K562 (cell line): Measurements from ENCODE around the gene HNRNPA3. TPM values are rescaled to one million over a fixed set of nuclear protein-coding genes. Genes with fewer than 3 reads are reported as not detected.
A peak's percentile ranks its signal among the peaks of the same experiment; 100 is the strongest.

Experiments used
- BCLAF1 ChIP-seq, 2 experiments: fragments of 450-650 bp in 1 of 2; IDR thresholded peaks; 2 replicates each; pipeline ENCODE4 v1.6.1; 2011 to 2017; ENCODE audit warnings: low read depth in 2 of 2, antibody characterized with exemption in 1 of 2, borderline replicate concordance in 1 of 2, low read length in 1 of 2, mild to moderate bottlenecking in 1 of 2, mixed read lengths in 1 of 2; ENCODE audit not compliant: control insufficient read depth in 1 of 2
- E2F8 ChIP-seq: fragments of 450-650 bp; IDR thresholded peaks from 2 replicates; pipeline ENCODE4 v1.7.1; 2018; ENCODE audit warnings: mild to moderate bottlenecking, low read depth; ENCODE audit not compliant: partially characterized antibody
- GATA2 ChIP-seq: sonication (generic); formaldehyde crosslinking; IDR thresholded peaks from 2 replicates; pipeline ENCODE4 v1.4.0; 2020; ENCODE audit warnings: mild to moderate bottlenecking, missing genetic modification reagents
- HDAC8 ChIP-seq: fragments of 450-650 bp; IDR thresholded peaks from 2 replicates; pipeline ENCODE4 v1.6.1; 2016; ENCODE audit warnings: mild to moderate bottlenecking, missing genetic modification characterization, moderate library complexity, missing compliant biosample characterization
- IFI16 ChIP-seq: fragments of 250-450 bp; sonication (Bioruptor Pico); IDR thresholded peaks from 2 replicates; pipeline ENCODE4 v2.1.2; 2022; ENCODE audit warnings: mild to moderate bottlenecking, inconsistent platforms
- MEIS2 ChIP-seq: fragments of 450-650 bp; IDR thresholded peaks from 2 replicates; pipeline ENCODE4 v1.6.1; 2014; ENCODE audit warnings: mild to moderate bottlenecking; ENCODE audit not compliant: partially characterized antibody
- MITF ChIP-seq: IDR thresholded peaks from 2 replicates; pipeline ENCODE4 v1.6.1; 2014; ENCODE audit warnings: antibody characterized with exemption
- MXD1 ChIP-seq: fragments of 250-450 bp; sonication (Bioruptor Pico); IDR thresholded peaks from 2 replicates; pipeline ENCODE4 v1.8.0; 2021; ENCODE audit warnings: borderline replicate concordance, mild to moderate bottlenecking, moderate library complexity; ENCODE audit not compliant: poor library complexity, severe bottlenecking
- YBX1 ChIP-seq: fragments of 450-650 bp; IDR thresholded peaks from 2 replicates; pipeline ENCODE4 v1.7.1; 2016; ENCODE audit warnings: mild to moderate bottlenecking
- ZNF174 ChIP-seq: fragments of 250-450 bp; sonication (Bioruptor Pico); IDR thresholded peaks from 2 replicates; pipeline ENCODE4 v1.4.0; 2020; ENCODE audit warnings: mild to moderate bottlenecking
- ZNF584 ChIP-seq: fragments of 200-800 bp; sonication (Bioruptor generic); IDR thresholded peaks from 2 replicates; pipeline ENCODE4 v1.6.1; 2016; ENCODE audit warnings: low read depth, mild to moderate bottlenecking, missing genetic modification characterization, missing compliant biosample characterization
- ZNF655 ChIP-seq: fragments of 250-450 bp; sonication (Bioruptor Pico); IDR thresholded peaks from 2 replicates; pipeline ENCODE4 v1.5.0; 2021
- polyA plus RNA-seq, 8 experiments: library from polyadenylated mRNA; depleted of rRNA in 4 of 8; stranded (reverse) in 5 of 8; unstranded in 3 of 8; fragments of >200 nt; fragmentation: Nextera tagmentation in 2 of 8; fragmentation: Illumina TruSeq in 1 of 8; extraction: Ambion mirVana in 2 of 8; extraction: Trizol in 1 of 8; gene quantifications; 2 replicates each; pipeline versions ENCODE4 v1.2.1 to v1.2.3, GENCODE V29; 2011 to 2014; ENCODE audit warnings: inconsistent platforms in 1 of 8, missing spikeins in 1 of 8
- total RNA-seq, 7 experiments: library from RNA; depleted of rRNA in 6 of 7; stranded (reverse); fragments of >200 nt in 6 of 7; fragmentation: Illumina TruSeq in 2 of 7; extraction: Trizol in 2 of 7; gene quantifications; 2 replicates each; pipeline versions ENCODE4 v1.2.1 to v1.2.3, GENCODE V29; 2011 to 2021; ENCODE audit warnings: low replicate concordance in 1 of 7

HNRNPA3 gene
- total and polyA plus RNA-seq, 9 of the 15 experiments (the other 6 are each of a cell fraction or from before 2014, with no cell fraction given): 72.8 to 428 (median 192) TPM

- TF ChIP-seq MITF (peak; percentile 47; the same call in 1 of the 2 replicates), ZNF584 (CRISPR knock-in tag) (peak; percentile 48; the same call in 1 of the 2 replicates), ZNF174 (CRISPR knock-in tag) (peak; percentile 66; the same call in 1 of the 2 replicates), BCLAF1 (IDR thresholded peaks at IDR 0.05; ENCODE audit: borderline replicate concordance in 1 of 2, control insufficient read depth in 1 of 2, low read depth in 2 of 2, low read length in 1 of 2) (no peak; a peak in 1 of 4 replicates), HDAC8 (peak; percentile 80; the same call in 1 of the 2 replicates), GATA2 (CRISPR knock-in tag) (no peak), YBX1 (no peak), IFI16 (CRISPR knock-in tag) (no peak), ZNF655 (no peak), E2F8 (peak; percentile 81), MEIS2 (peak; percentile 29), MXD1 (no peak)
These were observed at the start of gene HNRNPA3 (continued) for GRCh38 chr2:177212106-177212890.
